HEK293 (cell line): ENCODE measurements around the gene SRSF1.

Experiments
- CTCF ChIA-PET: fragments of 350-600 bp; formaldehyde crosslinking; extraction: SDS; loops from one replicate; lab custom pipeline; 2021; ENCODE audit warnings: antibody characterized with exemption; lab: Yijun Ruan, JAX
- POLR2A ChIA-PET: fragments of 300-600 bp; formaldehyde crosslinking; extraction: SDS; loops from one replicate; lab custom pipeline; 2020; ENCODE audit warnings: antibody characterized with exemption, inconsistent platforms; lab: Yijun Ruan, JAX
- H3K27ac ChIP-seq: fragments of 200-500 bp; sonication (Bioruptor generic); 2 replicates; pipeline ENCODE4 v1.5.1; 2014; ENCODE audit warnings: low read depth, low read length, control low read depth, inconsistent platforms; ENCODE audit errors: extremely low read depth
- H3K36me3 ChIP-seq, 2 experiments: fragments of 200-500 bp in 1 of 2; sonication (Bioruptor generic) in 1 of 2; 1 replicate in 1 of 2; 2 replicates in 1 of 2; pipeline ENCODE4 v1.5.1; 2014 to 2017; ENCODE audit warnings: inconsistent platforms in 2 of 2, low read length in 2 of 2; ENCODE audit not compliant: control insufficient read depth in 2 of 2, insufficient read depth in 1 of 2
- H3K4me1 ChIP-seq: fragments of 200-500 bp; sonication (Bioruptor generic); 2 replicates; pipeline ENCODE4 v1.5.1; 2014; ENCODE audit warnings: mild to moderate bottlenecking, low read length, inconsistent platforms; ENCODE audit not compliant: control insufficient read depth, insufficient read depth
- H3K4me3 ChIP-seq: 2 replicates; pipeline ENCODE4 v1.5.1; 2011; ENCODE audit warnings: low read depth, mild to moderate bottlenecking, control low read depth, low read length, moderate library complexity
- H3K9me3 ChIP-seq: fragments of 200-500 bp; sonication (Bioruptor generic); 2 replicates; pipeline ENCODE4 v1.5.1; 2014; ENCODE audit warnings: low read depth, low read length, inconsistent platforms; ENCODE audit not compliant: control insufficient read depth, insufficient read depth
- BCL11B ChIP-seq: fragments of 450-650 bp; formaldehyde crosslinking; IDR thresholded peaks from 2 replicates; pipeline ENCODE4 v1.5.1; 2016; ENCODE audit warnings: low read depth, missing biosample characterization, missing genetic modification characterization
- EGR2 ChIP-seq: fragments of 450-650 bp; formaldehyde crosslinking; IDR thresholded peaks from 2 replicates; pipeline ENCODE4 v1.5.1; 2016; ENCODE audit warnings: low read depth, missing biosample characterization, missing genetic modification characterization
- GLI4 ChIP-seq: fragments of 450-650 bp; formaldehyde crosslinking; IDR thresholded peaks from 2 replicates; pipeline ENCODE4 v1.5.1; 2016; ENCODE audit warnings: missing biosample characterization, missing genetic modification characterization
- KLF9 ChIP-seq: fragments of 450-650 bp; formaldehyde crosslinking; IDR thresholded peaks from 2 replicates; pipeline ENCODE4 v1.5.1; 2016; ENCODE audit warnings: missing biosample characterization, missing genetic modification characterization, low read depth
- YY1 ChIP-seq: fragments of 450-650 bp; formaldehyde crosslinking; IDR thresholded peaks from 2 replicates; pipeline ENCODE4 v1.5.1; 2018; ENCODE audit warnings: missing biosample characterization, missing genetic modification characterization
- ZBTB8A ChIP-seq: fragments of 450-650 bp; formaldehyde crosslinking; IDR thresholded peaks from 2 replicates; pipeline ENCODE4 v1.5.1; 2016; ENCODE audit warnings: missing biosample characterization, missing genetic modification characterization
- ZFP3 ChIP-seq: fragments of 450-650 bp; formaldehyde crosslinking; IDR thresholded peaks from 2 replicates; pipeline ENCODE4 v1.5.1; 2016; ENCODE audit warnings: low read depth, missing biosample characterization, missing genetic modification characterization
- ZNF140 ChIP-seq: fragments of 450-650 bp; formaldehyde crosslinking; IDR thresholded peaks from 2 replicates; pipeline ENCODE4 v1.5.1; 2016; ENCODE audit warnings: missing biosample characterization, missing genetic modification characterization
- ZNF248 ChIP-seq: fragments of 450-650 bp; formaldehyde crosslinking; IDR thresholded peaks from 2 replicates; pipeline ENCODE4 v1.5.1; 2017; ENCODE audit warnings: missing biosample characterization, missing genetic modification characterization
- ZNF37A ChIP-seq: fragments of 450-650 bp; IDR thresholded peaks from 2 replicates; pipeline ENCODE4 v1.5.1; 2018; ENCODE audit warnings: missing biosample characterization, missing genetic modification characterization
- ZNF404 ChIP-seq: fragments of 450-650 bp; formaldehyde crosslinking; IDR thresholded peaks from 2 replicates; pipeline ENCODE4 v1.5.1; 2017; ENCODE audit warnings: missing biosample characterization, missing genetic modification characterization
- ZNF423 ChIP-seq: fragments of 450-650 bp; formaldehyde crosslinking; IDR thresholded peaks from 2 replicates; pipeline ENCODE4 v1.5.1; 2016; ENCODE audit warnings: missing biosample characterization, missing genetic modification characterization
- ZNF426 ChIP-seq: fragments of 450-650 bp; formaldehyde crosslinking; IDR thresholded peaks from 2 replicates; pipeline ENCODE4 v1.5.1; 2017; ENCODE audit warnings: missing biosample characterization, missing genetic modification characterization, mild to moderate bottlenecking, inconsistent platforms, moderate library complexity
- ZNF433 ChIP-seq: fragments of 450-650 bp; formaldehyde crosslinking; IDR thresholded peaks from 2 replicates; pipeline ENCODE4 v1.5.1; 2016; ENCODE audit warnings: missing biosample characterization, missing genetic modification characterization, low read depth
- ZNF501 ChIP-seq: fragments of 450-650 bp; formaldehyde crosslinking; IDR thresholded peaks from 2 replicates; pipeline ENCODE4 v1.5.1; 2016; ENCODE audit warnings: missing biosample characterization, missing genetic modification characterization
- ZNF510 ChIP-seq: fragments of 450-650 bp; formaldehyde crosslinking; IDR thresholded peaks from 2 replicates; pipeline ENCODE4 v1.5.1; 2018; ENCODE audit warnings: mild to moderate bottlenecking, missing genetic modification characterization, missing biosample characterization; ENCODE audit not compliant: insufficient replicate concordance
- ZNF549 ChIP-seq: fragments of 450-650 bp; IDR thresholded peaks from 2 replicates; pipeline ENCODE4 v1.5.1; 2018; ENCODE audit warnings: missing biosample characterization, missing genetic modification characterization, mild to moderate bottlenecking, inconsistent platforms, moderate library complexity
- ZNF561 ChIP-seq: fragments of 450-650 bp; IDR thresholded peaks from 2 replicates; pipeline ENCODE4 v1.5.1; 2018; ENCODE audit warnings: missing biosample characterization, missing genetic modification characterization, borderline replicate concordance
- ZNF654 ChIP-seq: fragments of 450-650 bp; formaldehyde crosslinking; IDR thresholded peaks from 2 replicates; pipeline ENCODE4 v1.5.1; 2016; ENCODE audit warnings: low read depth, missing biosample characterization, missing genetic modification characterization
- ZNF660 ChIP-seq: fragments of 450-650 bp; IDR thresholded peaks from 2 replicates; pipeline ENCODE4 v1.5.1; 2018; ENCODE audit warnings: missing biosample characterization, mild to moderate bottlenecking, missing genetic modification characterization
- ZNF677 ChIP-seq: fragments of 450-650 bp; IDR thresholded peaks from 2 replicates; pipeline ENCODE4 v1.5.0; 2018; ENCODE audit warnings: missing biosample characterization, mild to moderate bottlenecking, missing genetic modification characterization, moderate library complexity
- ZNF830 ChIP-seq: fragments of 450-650 bp; IDR thresholded peaks from 2 replicates; pipeline ENCODE4 v1.5.0; 2018; ENCODE audit warnings: missing biosample characterization, missing genetic modification characterization, low read depth, mild to moderate bottlenecking, moderate library complexity
- TF ChIP-seq, protein P1 (sequence below): fragments of 450-650 bp; formaldehyde crosslinking; optimal IDR thresholded peaks from 2 replicates; pipeline ENCODE3; 2016; ENCODE audit warnings: missing biosample characterization, mild to moderate bottlenecking, missing genetic modification characterization
- TF ChIP-seq, protein P2 (sequence below): fragments of 450-650 bp; formaldehyde crosslinking; IDR thresholded peaks from 2 replicates; pipeline ENCODE4 v1.5.1; 2016; ENCODE audit warnings: missing biosample characterization, missing genetic modification characterization
- TF ChIP-seq, protein P3 (sequence below): fragments of 450-650 bp; formaldehyde crosslinking; IDR thresholded peaks from 2 replicates; pipeline ENCODE4 v1.5.1; 2016; ENCODE audit warnings: missing biosample characterization, missing genetic modification characterization
- TF ChIP-seq, protein P4 (sequence below): fragments of 450-650 bp; formaldehyde crosslinking; IDR thresholded peaks from 2 replicates; pipeline ENCODE4 v1.5.1; 2016; ENCODE audit warnings: missing biosample characterization, missing genetic modification characterization

The SRSF1 gene

GRCh38 chr17:58001461-58002124 lies 5.5 kb downstream of the SRSF1 start:
- no peak for TF ChIP-seq ZNF561 (tag by site-specific recombination)
- no peak for TF ChIP-seq ZNF404 (tag by site-specific recombination)
- no peak for TF ChIP-seq ZNF248
- TF ChIP-seq ZNF37A = no peak
- no peak for TF ChIP-seq KLF9
- TF ChIP-seq, protein P1, sequence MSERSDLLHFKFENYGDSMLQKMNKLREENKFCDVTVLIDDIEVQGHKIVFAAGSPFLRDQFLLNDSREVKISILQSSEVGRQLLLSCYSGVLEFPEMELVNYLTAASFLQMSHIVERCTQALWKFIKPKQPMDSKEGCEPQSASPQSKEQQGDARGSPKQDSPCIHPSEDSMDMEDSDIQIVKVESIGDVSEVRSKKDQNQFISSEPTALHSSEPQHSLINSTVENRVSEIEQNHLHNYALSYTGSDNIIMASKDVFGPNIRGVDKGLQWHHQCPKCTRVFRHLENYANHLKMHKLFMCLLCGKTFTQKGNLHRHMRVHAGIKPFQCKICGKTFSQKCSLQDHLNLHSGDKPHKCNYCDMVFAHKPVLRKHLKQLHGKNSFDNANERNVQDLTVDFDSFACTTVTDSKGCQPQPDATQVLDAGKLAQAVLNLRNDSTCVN (tag by site-specific recombination) = no peak
- TF ChIP-seq GLI4 (tag by site-specific recombination) = no peak
- no peak for TF ChIP-seq ZNF433 (tag by site-specific recombination)
- no peak for TF ChIP-seq ZNF501 (tag by site-specific recombination)
- no peak for TF ChIP-seq ZNF830 (tag by site-specific recombination)
- no peak for TF ChIP-seq EGR2 (tag by site-specific recombination)
- TF ChIP-seq ZNF510 = no peak
- no peak for TF ChIP-seq YY1 (tag by site-specific recombination)
- no peak for TF ChIP-seq ZNF426
- no peak for TF ChIP-seq ZNF549 (tag by site-specific recombination)
- TF ChIP-seq ZNF677 (tag by site-specific recombination) = no peak
- no peak for TF ChIP-seq ZFP3 (tag by site-specific recombination)
- TF ChIP-seq ZNF423 (tag by site-specific recombination) = no peak
- TF ChIP-seq ZNF140 (tag by site-specific recombination) = no peak
- TF ChIP-seq BCL11B (tag by site-specific recombination) = no peak
- Histone ChIP-seq H3K27ac (no peak overlapping the region), H3K36me3 (peaks cover 68 to 96% of the 10 kb centered on the region in 2 experiments), H3K4me1 (peaks cover 22% of the 10 kb centered on the region), H3K4me3 (no peak overlapping the region), H3K9me3 (no peaks in the 10 kb centered on the region)
- ChIA-PET CTCF (interaction anchor here (0.6 to 15.7 kb wide), 13 partner anchors 11 to 169 kb away, joined by 3 to 434 read pairs (median 4); partner anchors contain the start of gene MRPS23), POLR2A (interaction anchor here (0.6 to 3.7 kb wide), 4 partner anchors 12 to 152 kb away, joined by 3 to 22 read pairs (median 8); partner anchors contain the start of genes DYNLL2, MRPS23 and VEZF1)

DNA sequence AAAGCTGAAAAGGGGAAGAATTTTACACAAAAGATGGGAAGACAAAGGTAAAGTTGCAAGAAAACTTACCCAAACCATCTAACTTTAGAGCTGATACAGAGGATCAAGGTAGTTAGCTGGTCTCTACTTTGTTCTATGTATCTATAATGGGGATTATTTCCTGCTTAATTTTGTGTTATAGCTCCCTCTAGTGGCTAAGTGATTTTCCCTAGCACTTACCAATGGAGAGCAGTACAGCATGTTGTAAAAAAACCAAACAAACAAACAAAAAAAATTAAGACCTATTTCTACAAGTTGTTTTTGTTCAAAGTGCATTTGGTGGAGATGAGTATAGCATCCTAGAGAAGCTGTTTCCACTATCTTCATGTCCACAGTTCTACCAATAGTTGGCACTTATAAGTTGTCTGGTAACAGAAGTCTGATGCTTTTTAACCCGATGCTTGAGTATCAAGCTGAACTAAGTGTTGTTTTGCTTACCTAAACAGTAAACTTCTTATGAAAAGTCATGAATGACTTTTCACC lies 7.5 kb downstream of the SRSF1 start:
- peaks cover 16% of the 10 kb centered on the region for H3K4me1 ChIP-seq
- H3K4me3 ChIP-seq = no peak overlapping the region
- TF ChIP-seq, protein P2, sequence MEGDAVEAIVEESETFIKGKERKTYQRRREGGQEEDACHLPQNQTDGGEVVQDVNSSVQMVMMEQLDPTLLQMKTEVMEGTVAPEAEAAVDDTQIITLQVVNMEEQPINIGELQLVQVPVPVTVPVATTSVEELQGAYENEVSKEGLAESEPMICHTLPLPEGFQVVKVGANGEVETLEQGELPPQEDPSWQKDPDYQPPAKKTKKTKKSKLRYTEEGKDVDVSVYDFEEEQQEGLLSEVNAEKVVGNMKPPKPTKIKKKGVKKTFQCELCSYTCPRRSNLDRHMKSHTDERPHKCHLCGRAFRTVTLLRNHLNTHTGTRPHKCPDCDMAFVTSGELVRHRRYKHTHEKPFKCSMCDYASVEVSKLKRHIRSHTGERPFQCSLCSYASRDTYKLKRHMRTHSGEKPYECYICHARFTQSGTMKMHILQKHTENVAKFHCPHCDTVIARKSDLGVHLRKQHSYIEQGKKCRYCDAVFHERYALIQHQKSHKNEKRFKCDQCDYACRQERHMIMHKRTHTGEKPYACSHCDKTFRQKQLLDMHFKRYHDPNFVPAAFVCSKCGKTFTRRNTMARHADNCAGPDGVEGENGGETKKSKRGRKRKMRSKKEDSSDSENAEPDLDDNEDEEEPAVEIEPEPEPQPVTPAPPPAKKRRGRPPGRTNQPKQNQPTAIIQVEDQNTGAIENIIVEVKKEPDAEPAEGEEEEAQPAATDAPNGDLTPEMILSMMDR = 0 out of 2 replicates have a peak, but pooled peaks have one; percentile 36
- TF ChIP-seq, protein P3, sequence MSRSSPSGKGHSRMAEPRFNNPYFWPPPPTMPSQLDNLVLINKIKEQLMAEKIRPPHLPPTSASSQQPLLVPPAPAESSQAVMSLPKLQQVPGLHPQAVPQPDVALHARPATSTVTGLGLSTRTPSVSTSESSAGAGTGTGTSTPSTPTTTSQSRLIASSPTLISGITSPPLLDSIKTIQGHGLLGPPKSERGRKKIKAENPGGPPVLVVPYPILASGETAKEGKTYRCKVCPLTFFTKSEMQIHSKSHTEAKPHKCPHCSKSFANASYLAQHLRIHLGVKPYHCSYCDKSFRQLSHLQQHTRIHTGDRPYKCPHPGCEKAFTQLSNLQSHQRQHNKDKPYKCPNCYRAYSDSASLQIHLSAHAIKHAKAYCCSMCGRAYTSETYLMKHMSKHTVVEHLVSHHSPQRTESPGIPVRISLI (tag by site-specific recombination) = peak; percentile 94
- TF ChIP-seq ZNF654 (tag by site-specific recombination) = peak; percentile 80
- TF ChIP-seq ZBTB8A (tag by site-specific recombination) = no peak
- peak; percentile 44; the same call in 1 of the 2 replicates for TF ChIP-seq ZNF660 (tag by site-specific recombination)
- TF ChIP-seq, protein P4, sequence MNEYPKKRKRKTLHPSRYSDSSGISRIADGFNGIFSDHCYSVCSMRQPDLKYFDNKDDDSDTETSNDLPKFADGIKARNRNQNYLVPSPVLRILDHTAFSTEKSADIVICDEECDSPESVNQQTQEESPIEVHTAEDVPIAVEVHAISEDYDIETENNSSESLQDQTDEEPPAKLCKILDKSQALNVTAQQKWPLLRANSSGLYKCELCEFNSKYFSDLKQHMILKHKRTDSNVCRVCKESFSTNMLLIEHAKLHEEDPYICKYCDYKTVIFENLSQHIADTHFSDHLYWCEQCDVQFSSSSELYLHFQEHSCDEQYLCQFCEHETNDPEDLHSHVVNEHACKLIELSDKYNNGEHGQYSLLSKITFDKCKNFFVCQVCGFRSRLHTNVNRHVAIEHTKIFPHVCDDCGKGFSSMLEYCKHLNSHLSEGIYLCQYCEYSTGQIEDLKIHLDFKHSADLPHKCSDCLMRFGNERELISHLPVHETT (tag by site-specific recombination) = 0 out of 2 replicates have a peak, but pooled peaks have one; percentile 15
- H3K27ac ChIP-seq = no peak overlapping the region
- H3K9me3 ChIP-seq = no peaks in the 10 kb centered on the region
- ChIA-PET CTCF (interaction anchor here (0.5 to 15.7 kb wide), 64 partner anchors 7 to 1355 kb away, joined by 3 to 434 read pairs (median 4); partner anchors contain the start of genes CUEDC1, MRPS23 and SRSF1), POLR2A (interaction anchor here (0.7 to 7.1 kb wide), 12 partner anchors 8 to 150 kb away, joined by 3 to 49 read pairs (median 4); partner anchors contain the start of genes DYNLL2, MRPS23, SRSF1 and VEZF1)
- H3K36me3 ChIP-seq = peaks cover 55 to 82% of the 10 kb centered on the region in 2 experiments
